GM19239 (cell line): Measurements from ENCODE around the gene PLD4.
"Not testable (repeated sequence)": the region's sequence is repeated elsewhere in the genome, so short reads cannot be mapped to it uniquely, and the experiment has no call there.

Source experiments
- DNase-seq: peaks from one replicate; pipeline ENCODE4 v3.0.0; 2011; ENCODE audit warnings: low spot score; ENCODE audit not compliant: insufficient read length
- FAIRE-seq: peaks from 2 replicates; lab custom pipeline; 2011; peaks lifted over from hg19 to GRCh38; lab: Jason Lieb, UNC

PLD4 gene

GRCh38 chr14:104951863-104952657 lies 27.4 kb downstream of the PLD4 start:
- DNase-seq, FAIRE-seq: not testable (repeated sequence)

DNA sequence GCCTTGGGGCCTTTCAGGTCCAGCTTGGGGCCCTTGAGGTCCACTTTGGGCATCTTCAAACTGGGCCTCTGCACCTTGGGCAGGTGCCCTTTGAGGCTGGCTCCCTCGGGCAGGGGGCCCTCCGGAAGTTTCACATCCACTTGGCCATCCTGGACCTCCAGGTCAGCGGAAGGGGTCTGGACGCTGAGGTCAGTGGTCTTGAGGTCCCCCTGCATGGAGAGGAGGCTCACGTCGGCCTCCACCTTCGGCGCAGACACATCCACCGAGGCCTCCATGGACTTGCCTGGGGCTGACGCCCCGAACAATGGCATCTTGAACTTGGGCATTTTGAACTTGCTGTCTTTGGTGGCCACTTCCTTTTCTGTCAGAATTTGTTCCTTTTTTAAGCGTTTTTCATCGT lies 28.4 kb downstream of the PLD4 start:
- DNase-seq (no peak), FAIRE-seq (no peak)

DNA sequence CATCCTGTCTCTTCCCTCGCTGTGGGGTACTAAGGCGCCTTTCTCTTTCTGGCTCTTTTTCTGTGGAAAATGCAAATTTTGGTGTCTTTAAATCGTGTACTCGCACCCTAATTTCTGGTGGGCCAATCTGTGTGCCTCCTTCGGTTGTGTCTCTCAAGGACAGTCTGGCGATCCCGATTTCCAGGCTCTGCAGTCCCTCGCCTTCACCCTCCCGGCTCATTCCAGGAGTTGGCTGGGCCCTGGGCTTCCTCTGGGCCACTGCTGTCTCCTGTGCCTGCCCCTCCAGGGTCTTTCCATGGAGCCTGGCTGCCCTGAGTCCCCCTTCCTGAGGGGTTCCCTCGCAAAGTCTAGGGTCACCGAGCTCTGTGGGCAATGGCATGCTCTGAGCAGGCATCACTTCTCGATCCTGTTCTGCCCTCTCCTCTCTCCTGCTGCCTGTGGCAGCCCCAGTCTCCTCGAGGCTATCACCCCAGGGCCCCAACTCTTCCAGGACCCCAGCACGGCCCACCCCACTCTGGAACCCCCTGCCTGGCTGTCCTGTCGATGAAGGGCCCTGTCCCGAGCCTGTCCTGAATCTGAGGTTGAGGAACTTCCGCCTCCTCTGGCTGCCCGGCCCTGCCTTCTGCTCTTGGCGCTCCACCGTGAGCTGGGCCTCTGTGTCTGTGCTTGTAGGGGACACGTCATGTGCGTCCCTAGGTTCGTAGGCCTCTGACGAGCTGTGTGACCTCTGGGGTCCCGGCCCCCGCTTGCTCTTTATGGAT lies 29.4 kb downstream of the PLD4 start:
- DNase-seq (no peak), FAIRE-seq (no peak)

DNA sequence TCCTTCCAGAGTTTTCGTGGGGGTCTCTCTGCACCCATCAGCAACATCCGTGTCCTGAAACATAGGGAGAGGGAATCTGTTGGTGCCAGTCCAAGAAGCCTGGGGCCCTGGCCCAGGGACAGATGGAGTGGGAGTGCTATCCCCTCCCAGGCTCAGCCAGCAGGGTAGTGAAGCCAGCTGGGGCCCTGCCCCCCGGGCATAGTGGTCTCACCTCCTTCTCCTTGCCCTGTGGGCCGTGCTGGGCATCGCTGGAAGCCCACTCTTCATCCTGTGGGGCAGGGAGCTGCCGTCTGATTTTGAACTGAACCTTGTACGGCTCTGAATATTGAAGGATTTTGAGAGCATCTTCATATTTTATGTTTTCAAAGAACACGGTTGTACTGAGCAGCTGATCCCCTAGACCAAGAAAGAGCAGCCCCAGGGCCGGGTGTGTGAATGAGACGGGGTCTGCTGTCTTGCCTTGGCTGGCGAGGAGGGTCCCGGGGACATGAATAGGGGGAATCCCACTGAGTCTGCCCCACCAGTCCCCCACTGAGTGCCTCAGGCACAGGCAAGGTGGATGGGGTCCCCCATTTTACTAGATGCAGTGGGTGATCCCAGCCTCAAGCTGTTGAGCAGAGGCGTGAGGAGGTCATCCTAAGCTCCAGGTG lies 30.2 kb downstream of the PLD4 start:
- DNase-seq: no peak
- no peak for FAIRE-seq

DNA sequence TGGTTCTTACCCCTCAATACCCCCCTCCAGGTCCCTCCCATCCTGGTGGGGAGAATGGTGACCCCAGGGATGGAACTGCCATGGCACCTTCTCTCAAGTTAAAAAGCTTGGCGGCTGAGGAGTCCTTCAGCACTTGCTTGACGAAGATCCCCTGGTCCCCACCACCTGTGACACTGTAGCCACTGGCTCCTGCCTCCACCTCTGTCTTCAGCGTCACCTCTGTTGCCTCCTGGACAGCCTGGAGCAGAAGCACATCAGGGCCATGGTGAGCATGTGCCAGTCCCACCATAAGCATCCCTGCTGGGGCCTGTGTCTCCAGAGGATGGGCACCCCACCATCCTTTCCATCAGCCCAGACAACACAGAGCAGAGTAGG lies 30.7 kb downstream of the PLD4 start:
- DNase-seq: no peak
- no peak for FAIRE-seq

- no peak for FAIRE-seq
Measured at GRCh38 chr14:104956290-104956890, 31.7 kb downstream of the PLD4 start.

DNA sequence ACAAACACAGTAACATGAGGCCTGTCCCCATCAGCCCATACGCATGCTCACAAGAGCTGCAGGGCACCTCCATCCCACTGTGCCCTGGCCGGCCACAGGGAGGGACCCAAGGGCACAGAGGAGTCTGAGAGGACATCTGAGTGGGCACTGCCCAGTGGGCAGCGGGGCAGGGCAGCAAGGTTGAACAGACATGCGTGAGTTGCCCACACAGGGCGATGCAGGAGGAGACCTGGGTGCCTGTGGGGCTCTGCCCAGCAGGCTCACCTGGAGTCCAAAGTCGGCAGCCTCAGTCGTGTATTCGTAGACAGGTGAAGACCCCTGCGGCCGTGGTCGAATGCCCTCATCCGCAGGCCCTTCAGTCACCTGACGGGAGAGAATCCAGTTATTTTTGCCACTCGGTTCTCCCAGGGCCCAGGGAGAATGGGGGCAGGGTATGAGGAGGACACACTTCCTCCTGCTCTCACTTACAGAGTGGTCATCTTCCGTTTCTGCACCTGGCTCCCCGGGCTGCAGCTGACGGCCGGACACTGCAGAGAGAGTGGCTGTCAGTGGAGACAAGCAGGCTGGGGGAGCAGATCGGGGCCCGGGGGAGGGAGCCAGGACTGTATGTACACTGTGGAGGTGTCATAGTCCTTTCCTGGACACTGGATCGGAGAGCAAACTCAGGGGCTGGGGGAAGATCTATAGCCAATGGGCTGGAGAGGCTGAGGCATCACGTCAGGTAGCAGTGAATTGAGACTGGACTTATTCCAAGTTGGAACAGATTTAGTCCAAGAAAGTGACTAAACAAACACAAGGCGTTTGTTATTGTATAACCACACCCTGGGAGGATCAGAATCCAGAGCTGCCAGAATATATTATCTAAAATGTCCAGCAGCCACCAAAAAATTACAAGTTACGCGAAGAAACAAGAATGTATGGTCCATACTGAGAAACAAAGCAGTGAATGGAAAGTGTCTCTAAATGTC lies 32.8 kb downstream of the PLD4 start:
- FAIRE-seq: no peak

More at GRCh38 chr14:104956290-104956890, 31.7 kb downstream of the PLD4 start:
- DNase-seq: no peak

GRCh38 chr14:104964546-104964945 lies 39.9 kb downstream of the PLD4 start:
- FAIRE-seq (no peak), DNase-seq (no peak)

More for the DNA sequence above, 32.8 kb downstream of the PLD4 start:
- no peak for DNase-seq

DNA sequence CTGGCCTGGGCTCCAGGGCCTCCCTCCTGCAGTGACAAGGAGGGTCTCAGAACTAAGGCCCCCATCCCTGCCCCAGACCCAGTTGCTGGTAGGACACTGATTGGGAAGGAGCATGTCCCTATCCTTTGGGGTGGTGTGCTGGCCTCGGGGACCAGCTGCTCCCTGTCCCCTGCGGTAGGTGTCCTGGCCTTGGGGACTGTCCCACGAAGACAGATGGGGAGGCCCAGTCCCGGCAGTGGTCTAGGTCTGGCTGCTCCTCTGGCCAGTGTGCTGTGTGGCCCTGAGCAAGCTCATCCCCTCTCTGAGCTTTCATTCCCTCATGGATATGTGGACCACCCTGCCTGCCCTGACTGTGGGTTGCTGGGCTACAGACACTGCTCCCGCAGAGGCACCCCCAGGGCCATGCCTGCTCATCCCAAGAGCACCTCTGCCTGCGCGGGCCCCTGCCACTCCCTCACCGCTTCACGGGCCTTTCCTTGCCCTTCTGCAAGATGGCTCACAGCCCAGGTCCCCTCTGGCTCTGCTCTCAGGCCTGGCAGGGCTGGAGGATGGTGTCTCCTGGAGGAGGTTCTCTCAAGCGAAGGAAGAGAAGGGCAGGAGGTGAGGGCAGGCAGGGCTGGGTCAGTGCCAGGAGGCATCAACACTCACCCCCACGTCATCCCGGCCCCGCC lies 41.0 kb downstream of the PLD4 start:
- DNase-seq: no peak
- no peak for FAIRE-seq

GRCh38 chr14:104966261-104966865 lies 41.7 kb downstream of the PLD4 start:
- FAIRE-seq (no peak), DNase-seq (no peak)

GRCh38 chr14:104966981-104967385 lies 42.3 kb downstream of the PLD4 start:
- DNase-seq: no peak
- no peak for FAIRE-seq

- FAIRE-seq (no peak), DNase-seq (no peak)
Measured at GRCh38 chr14:104967386-104968152, 42.9 kb downstream of the PLD4 start.

- FAIRE-seq (no peak), DNase-seq (no peak)
Measured at GRCh38 chr14:104968153-104968527, 43.5 kb downstream of the PLD4 start.

GRCh38 chr14:104968541-104969401 lies 44.1 kb downstream of the PLD4 start:
- no peak for FAIRE-seq

GRCh38 chr14:104969741-104970230 lies 45.1 kb downstream of the PLD4 start:
- DNase-seq (no peak), FAIRE-seq (no peak)

More at GRCh38 chr14:104968541-104969401, 44.1 kb downstream of the PLD4 start:
- no peak for DNase-seq

- FAIRE-seq (no peak), DNase-seq (no peak)
Measured at GRCh38 chr14:104970231-104971068, 45.8 kb downstream of the PLD4 start.
